Caco-2 (cell line): ENCODE measurements around the gene KIAA1671. TPM values are rescaled to one million over a fixed set of nuclear protein-coding genes. Genes with fewer than 3 reads are reported as not detected.
A peak's percentile ranks its signal among the peaks of the same experiment; 100 is the strongest.

ENCODE experiments used
- BruUV-seq: library from RNA; stranded (reverse); fragments of 400-500 nt; replicated peaks from 2 replicates; lab custom pipeline; 2021; lab: Mats Ljungman, UMichigan
- CTCF ChIA-PET: fragments of 300-600 bp; sonication (Branson Sonifier 250); formaldehyde crosslinking; loops from one replicate; lab custom pipeline; 2022; ENCODE audit warnings: antibody characterized with exemption; lab: Charles Lee
- POLR2A ChIA-PET: fragments of 300-600 bp; sonication (Branson Sonifier 250); formaldehyde crosslinking; loops from one replicate; lab custom pipeline; 2022; ENCODE audit warnings: antibody characterized with exemption; lab: Charles Lee
- DNase-seq, 2 experiments: peaks; one replicate each; pipeline versions ENCODE4 v3.0.0 to v3.0.0-alpha.2; 2020 to 2022
- H3K27me3 ChIP-seq: replicated peaks from 2 replicates; pipeline ENCODE4 v1.6.0; 2011; ENCODE audit warnings: low read length; ENCODE audit not compliant: control insufficient read depth, insufficient read depth
- H3K36me3 ChIP-seq: 2 replicates; pipeline ENCODE4 v1.5.1; 2011; ENCODE audit warnings: low read length; ENCODE audit not compliant: control insufficient read depth, insufficient read depth
- H3K4me1 ChIP-seq: fragments of 250-450 bp; sonication (Bioruptor Pico); 2 replicates; pipeline ENCODE4 v1.5.1; 2020; ENCODE audit warnings: mild to moderate bottlenecking
- H3K4me3 ChIP-seq: 2 replicates; pipeline ENCODE4 v1.5.1; 2011; ENCODE audit warnings: low read depth, mild to moderate bottlenecking, control low read depth, low read length
- H3K9me3 ChIP-seq: fragments of 250-450 bp; sonication (Bioruptor Pico); 2 replicates; pipeline ENCODE4 v1.5.1; 2020; ENCODE audit warnings: mild to moderate bottlenecking, moderate library complexity
- H3K27ac Mint-ChIP-seq: one replicate; pipeline ENCODE4 v1.8.0; 2022; ENCODE audit warnings: mixed read lengths; ENCODE audit not compliant: unreplicated experiment
- H3K27me3 Mint-ChIP-seq: one replicate; pipeline ENCODE4 v1.8.0; 2022; ENCODE audit warnings: mixed read lengths; ENCODE audit not compliant: insufficient read depth, unreplicated experiment
- H3K36me3 Mint-ChIP-seq: one replicate; pipeline ENCODE4 v1.8.0; 2022; ENCODE audit warnings: mild to moderate bottlenecking, mixed read lengths; ENCODE audit not compliant: insufficient read depth, unreplicated experiment
- H3K4me1 Mint-ChIP-seq: one replicate; pipeline ENCODE4 v1.8.0; 2022; ENCODE audit warnings: low read depth, mixed read lengths; ENCODE audit not compliant: unreplicated experiment
- H3K4me3 Mint-ChIP-seq: one replicate; pipeline ENCODE4 v1.8.0; 2022; ENCODE audit warnings: mild to moderate bottlenecking, moderate library complexity, mixed read lengths; ENCODE audit not compliant: unreplicated experiment
- H3K9me3 Mint-ChIP-seq: one replicate; pipeline ENCODE4 v1.8.0; 2022; ENCODE audit warnings: mixed read lengths; ENCODE audit not compliant: unreplicated experiment
- intact Hi-C: fragments of 100-400 bp; cut with micrococcal nuclease; formaldehyde crosslinking; loops from one replicate; pipeline ENCODE4 v1.10.0; 2022; ENCODE audit not compliant: unreplicated experiment
- total RNA-seq: library from RNA; stranded (reverse); gene quantifications from 2 replicates; pipeline ENCODE4 v1.2.3, GENCODE V29; 2022
- TF ChIP-seq, protein P1 (sequence below), 2 experiments: fragments of 200-600 bp in 1 of 2; IDR thresholded peaks; 1 replicate in 1 of 2; 2 replicates in 1 of 2; pipeline versions ENCODE4 v1.5.1 to v1.8.0; 2011 to 2022; ENCODE audit warnings: antibody characterized with exemption in 1 of 2, control low read depth in 1 of 2, inconsistent platforms in 1 of 2, low read depth in 1 of 2, low read length in 1 of 2, mild to moderate bottlenecking in 1 of 2, moderate library complexity in 1 of 2; ENCODE audit not compliant: insufficient read depth in 1 of 2, severe bottlenecking in 1 of 2, unreplicated experiment in 1 of 2

Gene KIAA1671
- total RNA-seq, 1 experiment from 2014 or later, result 28.6 TPM

GRCh38 chr22:25085930-25086901 is 133.7 kb downstream of the KIAA1671 start:
- Histone ChIP-seq H3K4me3 (no peak overlapping the region), H3K9me3 (no peaks in the 10 kb centered on the region), H3K27me3 (no peaks in the 10 kb centered on the region), H3K4me1 (no peaks in the 10 kb centered on the region), H3K36me3 (no peaks in the 10 kb centered on the region; the same call in 1 of the 2 replicates)
- TF ChIP-seq, protein P1, sequence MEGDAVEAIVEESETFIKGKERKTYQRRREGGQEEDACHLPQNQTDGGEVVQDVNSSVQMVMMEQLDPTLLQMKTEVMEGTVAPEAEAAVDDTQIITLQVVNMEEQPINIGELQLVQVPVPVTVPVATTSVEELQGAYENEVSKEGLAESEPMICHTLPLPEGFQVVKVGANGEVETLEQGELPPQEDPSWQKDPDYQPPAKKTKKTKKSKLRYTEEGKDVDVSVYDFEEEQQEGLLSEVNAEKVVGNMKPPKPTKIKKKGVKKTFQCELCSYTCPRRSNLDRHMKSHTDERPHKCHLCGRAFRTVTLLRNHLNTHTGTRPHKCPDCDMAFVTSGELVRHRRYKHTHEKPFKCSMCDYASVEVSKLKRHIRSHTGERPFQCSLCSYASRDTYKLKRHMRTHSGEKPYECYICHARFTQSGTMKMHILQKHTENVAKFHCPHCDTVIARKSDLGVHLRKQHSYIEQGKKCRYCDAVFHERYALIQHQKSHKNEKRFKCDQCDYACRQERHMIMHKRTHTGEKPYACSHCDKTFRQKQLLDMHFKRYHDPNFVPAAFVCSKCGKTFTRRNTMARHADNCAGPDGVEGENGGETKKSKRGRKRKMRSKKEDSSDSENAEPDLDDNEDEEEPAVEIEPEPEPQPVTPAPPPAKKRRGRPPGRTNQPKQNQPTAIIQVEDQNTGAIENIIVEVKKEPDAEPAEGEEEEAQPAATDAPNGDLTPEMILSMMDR (IDR thresholded peaks at IDR 0.05; ENCODE audit: insufficient read depth in 1 of 2, low read depth in 1 of 2, low read length in 1 of 2, severe bottlenecking in 1 of 2, unreplicated experiment in 1 of 2), result no peak
- BruUV-seq, result no TSS peak
- peaks cover 13% of the 10 kb centered on the region for H3K4me1 Mint-ChIP-seq
- H3K9me3 Mint-ChIP-seq, result no peaks in the 10 kb centered on the region
- DNase-seq, result peak in 1 of 2 experiments; percentile 34
- ChIA-PET CTCF (interaction anchor here (0.8 kb wide), 1 partner anchor 25 kb away, joined by 5 read pairs; no protein-coding TSS in a partner anchor), POLR2A (no interaction called here)
- H3K36me3 Mint-ChIP-seq, result peaks cover 5% of the 10 kb centered on the region
- no peak overlapping the region for H3K27ac Mint-ChIP-seq
- intact Hi-C loops, result loop anchor here (1.0 kb wide), 1 partner anchor 25 kb away; no protein-coding TSS in a partner anchor
- no peaks in the 10 kb centered on the region for H3K27me3 Mint-ChIP-seq
- H3K4me3 Mint-ChIP-seq, result no peak overlapping the region

GRCh38 chr22:25086902-25087282 is 134.4 kb downstream of the KIAA1671 start:
- DNase-seq, result no peak
- Histone ChIP-seq H3K27me3 (no peaks in the 10 kb centered on the region), H3K4me1 (no peaks in the 10 kb centered on the region), H3K36me3 (no peaks in the 10 kb centered on the region; the same call in 1 of the 2 replicates), H3K9me3 (no peaks in the 10 kb centered on the region), H3K4me3 (no peak overlapping the region)
- Mint-ChIP-seq H3K27ac (no peak overlapping the region), H3K27me3 (no peaks in the 10 kb centered on the region), H3K36me3 (no peaks in the 10 kb centered on the region), H3K9me3 (no peaks in the 10 kb centered on the region), H3K4me1 (peaks cover 13% of the 10 kb centered on the region), H3K4me3 (no peak overlapping the region)
- ChIA-PET CTCF (interaction anchor here (0.8 kb wide), 1 partner anchor 25 kb away, joined by 5 read pairs; no protein-coding TSS in a partner anchor), POLR2A (no interaction called here)
- BruUV-seq, result no TSS peak
- TF ChIP-seq, protein P1 (IDR thresholded peaks at IDR 0.05; ENCODE audit: insufficient read depth in 1 of 2, low read depth in 1 of 2, low read length in 1 of 2, severe bottlenecking in 1 of 2, unreplicated experiment in 1 of 2), result no peak
- intact Hi-C loops, result loop anchor here (1.0 kb wide), 1 partner anchor 24 kb away; no protein-coding TSS in a partner anchor

GRCh38 chr22:25090225-25090890 is 137.8 kb downstream of the KIAA1671 start:
- no TSS peak for BruUV-seq
- no peaks in the 10 kb centered on the region for H3K9me3 Mint-ChIP-seq
- H3K4me1 Mint-ChIP-seq, result peaks cover 11% of the 10 kb centered on the region
- no peaks in the 10 kb centered on the region for H3K36me3 Mint-ChIP-seq
- intact Hi-C loops, result no loop called here
- H3K4me1 ChIP-seq, result no peaks in the 10 kb centered on the region
- ChIA-PET CTCF (interaction anchor here (0.8 kb wide), 1 partner anchor 11 kb away, joined by 3 read pairs; no protein-coding TSS in a partner anchor), POLR2A (no interaction called here)
- H3K9me3 ChIP-seq, result no peaks in the 10 kb centered on the region
- no peak for DNase-seq
- H3K4me3 Mint-ChIP-seq, result no peak overlapping the region
- no peaks in the 10 kb centered on the region for H3K27me3 Mint-ChIP-seq
- TF ChIP-seq, protein P1 (IDR thresholded peaks at IDR 0.05; ENCODE audit: insufficient read depth in 1 of 2, low read depth in 1 of 2, low read length in 1 of 2, severe bottlenecking in 1 of 2, unreplicated experiment in 1 of 2), result no peak
- no peaks in the 10 kb centered on the region; the same call in 1 of the 2 replicates for H3K36me3 ChIP-seq
- H3K27ac Mint-ChIP-seq, result no peak overlapping the region
- H3K4me3 ChIP-seq, result no peak overlapping the region
- H3K27me3 ChIP-seq, result no peaks in the 10 kb centered on the region
